Activated gamma-delta T cell treated with Interleukin-2 at 50 U/mL for 16 hours (primary cell): ENCODE measurements around the gene CLASP1.
"Not testable (repeated sequence)": the region's sequence is repeated elsewhere in the genome, so short reads cannot be mapped to it uniquely, and the experiment has no call there.

ENCODE experiments used
- DNase-seq: peaks from one replicate; pipeline ENCODE4 v3.0.0-alpha.2; 2020

Gene CLASP1

DNA sequence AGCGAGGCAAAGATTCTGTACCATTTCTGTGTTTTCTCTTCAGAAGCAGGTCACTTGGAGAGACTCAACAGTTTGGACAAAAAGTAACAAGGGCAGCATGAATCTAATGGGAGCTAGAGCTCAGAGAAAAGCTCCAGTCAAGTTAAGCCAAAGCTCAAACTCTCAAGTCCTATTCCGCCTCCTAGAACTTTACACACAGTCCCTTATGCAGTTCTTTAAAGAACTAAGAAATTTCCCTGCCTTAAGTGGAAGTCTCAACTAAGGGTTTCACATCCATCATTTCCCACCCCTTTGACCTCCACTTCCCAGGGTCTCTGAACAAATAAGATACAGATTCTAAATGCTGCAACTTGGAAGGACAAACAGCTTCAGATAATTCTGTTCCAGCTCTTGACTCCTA is 239.9 kb downstream of the CLASP1 start:
- DNase-seq, result no peak

DNA sequence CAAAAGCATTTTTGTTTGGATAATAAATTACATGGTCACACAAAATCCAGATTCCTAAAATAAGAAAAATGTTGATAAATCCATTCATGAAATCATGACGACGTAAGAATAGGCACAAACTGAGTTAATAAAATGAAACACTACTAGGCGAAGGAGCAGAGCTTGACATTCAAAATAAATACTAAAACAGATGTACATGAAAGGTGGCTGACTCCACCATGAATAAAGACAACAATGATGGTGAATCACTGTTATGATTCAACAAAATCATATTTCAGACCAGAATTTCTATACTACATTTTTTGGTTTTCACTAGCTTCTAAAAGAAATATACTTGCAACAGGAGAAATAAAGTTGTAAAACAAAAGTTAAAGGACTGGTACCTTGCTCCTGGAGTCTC is 240.6 kb downstream of the CLASP1 start:
- no peak for DNase-seq

DNA sequence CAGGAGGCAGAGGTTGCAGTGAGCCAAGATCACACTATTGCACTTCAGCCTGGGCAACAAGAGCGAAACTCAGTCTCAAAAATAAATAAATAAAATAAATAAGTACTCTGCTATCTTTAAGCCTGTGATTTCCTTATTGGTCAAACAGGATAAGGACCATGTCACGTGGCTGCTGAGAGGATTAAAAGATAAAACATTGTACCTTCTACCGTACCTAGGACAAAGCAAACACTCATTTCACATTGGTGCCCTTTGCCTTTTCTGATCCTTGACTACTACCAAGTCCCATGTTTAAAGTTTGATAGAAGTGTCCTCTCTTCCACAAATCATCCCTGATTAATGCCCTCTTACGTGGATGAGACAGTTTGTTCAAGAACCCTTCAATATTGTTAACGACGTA is 244.0 kb downstream of the CLASP1 start:
- no peak for DNase-seq

DNA sequence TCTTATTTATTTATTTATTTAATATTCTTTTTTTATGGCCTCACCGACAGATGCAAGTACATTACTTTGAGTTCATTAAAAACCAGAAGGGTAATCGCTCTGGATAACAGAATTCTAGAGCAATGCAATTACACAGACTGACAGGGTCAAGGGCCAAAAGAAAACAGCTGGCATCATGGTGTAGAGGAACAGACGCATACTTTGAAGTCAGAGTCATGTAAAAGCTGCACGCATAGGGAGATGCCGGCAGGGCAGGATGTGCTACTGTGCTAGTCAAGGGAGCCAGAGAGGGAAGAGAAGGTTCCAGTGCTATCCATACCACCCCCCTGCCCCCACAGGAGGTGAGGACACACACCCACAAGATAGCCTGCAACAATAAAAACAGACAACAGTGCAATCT is 249.1 kb downstream of the CLASP1 start:
- DNase-seq, result no peak

DNA sequence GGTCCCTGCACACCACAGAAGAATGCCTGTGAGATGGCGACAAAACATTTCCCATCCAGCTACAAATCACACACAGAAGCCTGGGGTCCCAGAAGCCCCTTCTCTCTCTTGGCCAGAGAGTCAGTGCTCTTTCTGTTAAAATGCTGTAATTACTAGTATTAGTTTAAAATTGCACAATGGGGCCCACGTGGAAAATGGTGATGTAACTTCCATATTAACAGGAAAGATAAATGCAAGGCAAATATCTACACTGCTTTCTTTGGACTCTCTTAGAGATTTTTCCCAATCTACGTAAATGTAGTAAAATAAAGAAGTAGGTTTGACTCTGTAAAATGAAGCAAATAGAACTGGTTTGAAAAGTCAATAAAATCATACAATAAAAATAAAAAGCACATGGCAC is 250.4 kb downstream of the CLASP1 start:
- no peak for DNase-seq

DNA sequence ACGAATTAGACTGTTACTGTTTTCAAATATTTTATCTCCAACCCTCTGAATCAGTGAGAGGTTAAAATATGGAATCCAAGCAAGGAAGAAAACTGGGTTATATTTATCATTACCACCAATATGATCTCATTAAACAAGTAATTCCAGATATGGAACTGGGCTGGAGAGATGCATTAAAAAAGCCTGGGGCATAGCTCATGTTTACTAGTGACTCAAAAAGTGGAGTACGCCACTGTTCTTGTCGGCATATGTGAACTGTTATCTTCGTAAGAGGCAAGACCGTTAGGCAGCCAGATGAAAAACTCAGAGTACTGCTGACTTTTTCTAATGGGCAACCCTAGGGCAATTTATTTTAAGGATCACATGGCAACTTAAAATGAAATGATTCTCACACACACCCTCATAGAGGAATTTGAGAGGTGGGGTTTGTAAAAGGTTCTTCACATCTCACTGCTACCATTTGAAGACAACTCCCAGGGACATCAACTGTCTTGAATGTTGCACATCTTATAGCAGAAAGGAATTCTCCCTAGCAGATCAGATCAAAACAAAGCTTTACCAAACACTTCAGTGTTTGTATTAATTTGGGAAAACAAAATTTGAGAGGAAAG is 259.1 kb downstream of the CLASP1 start:
- DNase-seq, result no peak

DNA sequence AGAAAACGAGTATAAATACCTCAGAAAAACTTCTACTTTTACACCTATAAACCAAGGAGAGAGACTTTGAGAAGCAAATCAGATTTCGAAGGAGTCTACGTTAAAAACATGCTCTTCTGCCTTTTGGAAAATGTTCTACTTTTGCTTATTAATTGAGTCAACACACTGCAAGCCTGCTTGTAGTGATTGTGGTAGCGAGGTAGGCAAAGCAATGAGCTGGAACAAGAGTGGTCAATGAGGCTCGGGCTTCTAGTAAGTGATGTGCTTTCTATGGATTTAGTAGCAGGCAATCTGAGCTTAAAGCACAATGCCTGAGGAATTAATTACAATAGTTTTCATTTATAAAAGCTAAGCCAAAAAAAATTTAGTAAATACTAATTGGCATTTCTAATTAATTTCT is 260.9 kb downstream of the CLASP1 start:
- no peak for DNase-seq

DNA sequence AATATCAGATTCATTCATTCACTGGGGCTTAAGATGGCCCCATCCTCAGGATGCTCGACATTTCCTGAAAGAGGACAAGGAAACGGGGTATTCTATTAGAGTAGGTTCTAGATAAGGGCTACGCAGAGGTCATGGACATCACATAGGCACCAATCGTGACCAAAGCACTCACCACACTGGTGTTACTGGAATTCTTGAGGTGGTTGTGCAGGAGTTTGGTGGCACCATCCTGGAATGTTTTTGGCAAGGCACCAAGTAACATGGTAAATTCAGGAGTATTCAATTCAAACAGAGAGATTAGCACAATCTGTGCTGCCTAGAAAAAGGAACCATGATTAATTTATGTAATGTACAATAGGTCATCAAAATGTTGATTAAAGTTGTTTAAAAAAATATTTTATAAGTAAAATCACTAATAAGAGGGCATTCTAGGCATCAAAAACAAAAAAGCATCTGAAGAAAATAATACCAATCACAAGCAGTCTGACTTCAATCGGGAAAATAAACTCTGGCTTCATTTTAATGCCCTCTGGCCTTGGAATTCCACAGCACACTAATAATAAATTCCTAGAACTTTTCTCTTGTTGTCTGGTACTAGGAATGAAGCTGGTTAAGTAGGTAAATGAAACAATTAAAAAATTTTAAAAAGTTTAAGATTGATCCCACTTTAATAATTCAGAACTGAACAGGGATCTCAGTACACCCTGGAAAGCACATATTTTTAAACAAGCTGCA is 261.5 kb downstream of the CLASP1 start:
- no peak for DNase-seq

DNA sequence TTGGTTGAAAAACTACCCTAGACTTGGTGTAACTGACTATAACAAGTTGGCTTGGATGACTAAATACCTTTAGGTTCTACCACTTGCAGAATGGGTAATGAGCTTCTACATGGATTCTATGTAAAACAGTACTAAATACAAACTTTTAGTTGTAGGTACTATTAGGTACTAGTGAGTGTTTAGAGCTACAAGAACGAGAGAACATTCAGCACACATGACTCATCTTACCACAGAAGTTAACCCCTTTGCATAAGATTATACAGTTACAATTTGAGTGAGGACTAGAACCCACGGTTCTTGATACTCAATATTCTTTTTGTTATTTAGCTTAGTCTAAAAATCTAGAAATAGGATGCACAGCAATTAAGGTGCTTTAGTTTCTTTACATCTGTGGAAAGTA is 262.6 kb downstream of the CLASP1 start:
- DNase-seq, result no peak

DNA sequence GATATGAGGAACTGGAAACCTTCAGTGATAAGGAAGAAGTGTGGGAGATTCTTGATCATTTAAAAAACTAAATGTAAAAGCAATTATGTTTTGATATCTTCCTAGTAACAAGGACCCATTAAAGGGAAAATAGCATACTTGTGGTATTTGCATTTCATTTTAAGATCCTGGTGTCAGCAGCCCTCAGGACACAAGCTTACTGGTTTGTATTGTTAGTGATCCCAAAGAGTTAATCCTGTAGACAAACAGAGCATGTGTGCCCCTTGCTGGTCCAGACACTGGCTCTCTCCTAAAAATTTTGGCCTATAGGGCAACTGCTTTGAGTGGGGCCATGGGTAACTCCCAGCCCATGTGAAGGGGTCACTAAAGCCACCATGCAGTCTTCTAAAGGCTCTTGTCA is 263.2 kb downstream of the CLASP1 start:
- DNase-seq, result no peak

DNA sequence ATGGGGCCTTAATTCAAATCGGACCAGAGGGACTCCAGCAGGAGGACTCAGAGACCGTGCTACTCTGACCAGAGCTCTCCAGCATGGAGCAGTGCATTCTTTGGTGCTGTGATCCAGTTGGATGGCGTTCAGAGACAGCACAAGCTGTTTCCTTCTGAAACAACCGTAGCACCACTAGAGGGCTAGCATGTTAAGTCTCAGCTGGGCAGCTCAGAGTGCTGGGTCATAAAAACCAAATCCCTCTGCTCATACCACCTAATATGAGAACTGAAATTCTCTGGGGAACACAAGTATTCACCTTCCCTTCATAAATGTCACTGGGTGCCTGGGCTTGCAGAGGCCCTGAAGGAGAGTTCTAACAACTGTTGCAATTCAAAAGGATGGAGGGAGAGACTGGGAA is 266.5 kb downstream of the CLASP1 start:
- DNase-seq, result no peak

DNA sequence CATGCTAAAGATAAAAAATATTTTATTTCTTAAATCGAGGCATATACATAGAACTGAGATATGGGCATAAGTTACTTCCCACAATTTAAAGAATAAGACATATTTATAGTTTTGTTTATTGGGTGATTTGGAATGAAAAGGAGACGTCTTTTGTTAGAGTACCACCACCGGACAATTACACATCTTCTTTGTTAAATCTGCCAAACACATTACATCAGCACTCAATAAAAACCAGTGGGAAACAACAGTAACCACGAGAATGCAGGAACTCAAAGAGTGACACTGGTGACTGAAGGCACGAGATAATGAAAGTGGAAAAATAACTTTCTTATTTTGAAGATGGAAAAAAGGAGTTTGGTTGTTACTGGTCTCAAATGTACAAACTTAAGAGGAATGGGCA is 271.6 kb downstream of the CLASP1 start:
- DNase-seq, result no peak

DNA sequence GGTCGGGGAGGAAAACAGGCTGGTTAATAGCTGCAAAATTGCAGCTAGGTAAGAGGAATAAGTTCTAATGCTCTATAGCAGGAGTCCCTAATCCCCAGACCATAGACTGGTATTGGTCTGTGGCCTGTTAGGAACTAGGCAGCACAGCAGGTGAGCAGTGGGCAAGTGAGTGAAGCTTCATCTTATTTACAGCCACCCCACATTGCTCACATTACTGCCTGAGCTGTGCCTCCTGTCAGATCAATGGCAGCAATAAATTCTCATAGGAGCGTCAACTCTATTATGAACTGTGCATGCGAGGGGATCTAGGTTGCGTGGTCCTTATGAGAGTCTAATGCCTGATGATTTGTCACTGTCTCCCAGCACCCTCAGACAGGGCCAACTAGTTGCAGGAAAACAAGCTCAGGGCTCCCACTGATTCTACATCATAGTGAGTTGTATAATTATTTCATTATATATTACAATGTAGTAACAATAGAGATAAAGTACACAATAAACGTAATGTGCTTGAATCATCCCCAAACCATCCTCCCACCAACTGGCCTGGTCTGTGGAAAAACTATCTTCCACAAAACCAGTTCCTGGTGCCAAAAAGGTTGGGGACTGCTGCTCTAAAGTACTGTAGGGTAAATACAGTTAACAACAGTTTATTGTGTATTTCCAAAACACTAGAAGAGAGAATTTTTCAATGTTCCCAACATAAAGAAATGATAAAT is 272.6 kb downstream of the CLASP1 start:
- no peak for DNase-seq

DNA sequence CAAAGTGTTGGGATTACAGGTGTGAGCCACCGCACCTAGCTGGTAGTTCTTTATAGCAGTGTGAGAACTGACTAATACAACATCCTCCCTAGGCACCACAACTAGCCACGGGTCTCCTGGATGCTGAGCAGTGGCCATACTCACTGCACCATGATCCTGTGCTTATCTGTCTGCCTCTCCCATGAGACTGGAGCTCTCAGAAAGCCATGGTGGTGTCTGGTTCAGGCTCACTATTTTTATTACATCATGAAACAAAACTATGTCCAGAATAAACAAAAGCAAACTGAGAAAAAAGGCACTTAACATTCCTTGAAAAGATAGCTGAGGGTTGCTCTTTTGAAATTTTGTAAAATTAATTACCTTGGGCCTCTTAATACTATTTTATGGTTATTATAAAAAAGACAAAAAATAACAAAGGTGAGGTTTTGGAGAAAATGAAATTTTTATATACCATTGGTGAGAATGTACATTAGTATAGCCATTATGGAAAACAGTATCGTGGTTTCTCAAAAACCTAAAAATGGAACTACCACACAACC is 273.6 kb downstream of the CLASP1 start:
- DNase-seq, result no peak

DNA sequence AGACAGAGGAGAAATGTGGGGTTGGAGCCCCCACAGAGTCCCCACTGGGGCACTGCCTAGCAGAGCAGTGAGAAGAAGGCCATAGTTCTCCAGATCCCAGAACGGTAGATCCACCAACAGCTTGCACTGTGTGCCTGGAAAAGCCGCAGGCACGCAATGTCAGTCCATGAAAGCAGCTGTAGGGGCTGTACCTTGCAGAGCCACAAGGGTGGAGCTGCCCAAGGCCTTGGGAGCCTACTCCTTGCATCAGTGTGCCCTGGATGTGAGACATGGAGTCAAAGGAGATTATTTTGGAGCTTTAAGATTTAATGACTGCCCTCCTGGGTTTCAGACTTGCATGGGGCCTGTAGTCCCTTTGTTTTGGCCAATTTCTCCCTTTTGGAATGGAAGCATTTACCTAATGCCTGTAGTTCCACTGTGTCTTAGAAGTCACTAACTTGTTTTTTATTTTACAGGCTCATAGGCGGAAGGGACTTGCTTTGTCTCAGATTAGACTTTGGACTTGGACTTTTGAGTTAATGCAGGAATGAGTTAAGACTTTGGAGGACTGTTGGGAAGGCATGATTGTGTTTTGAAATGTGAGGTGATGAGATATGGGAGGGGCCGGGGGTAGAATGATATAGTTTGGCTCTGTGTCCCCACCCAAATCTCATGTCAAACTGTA is 274.7 kb downstream of the CLASP1 start:
- not testable (repeated sequence) for DNase-seq

DNA sequence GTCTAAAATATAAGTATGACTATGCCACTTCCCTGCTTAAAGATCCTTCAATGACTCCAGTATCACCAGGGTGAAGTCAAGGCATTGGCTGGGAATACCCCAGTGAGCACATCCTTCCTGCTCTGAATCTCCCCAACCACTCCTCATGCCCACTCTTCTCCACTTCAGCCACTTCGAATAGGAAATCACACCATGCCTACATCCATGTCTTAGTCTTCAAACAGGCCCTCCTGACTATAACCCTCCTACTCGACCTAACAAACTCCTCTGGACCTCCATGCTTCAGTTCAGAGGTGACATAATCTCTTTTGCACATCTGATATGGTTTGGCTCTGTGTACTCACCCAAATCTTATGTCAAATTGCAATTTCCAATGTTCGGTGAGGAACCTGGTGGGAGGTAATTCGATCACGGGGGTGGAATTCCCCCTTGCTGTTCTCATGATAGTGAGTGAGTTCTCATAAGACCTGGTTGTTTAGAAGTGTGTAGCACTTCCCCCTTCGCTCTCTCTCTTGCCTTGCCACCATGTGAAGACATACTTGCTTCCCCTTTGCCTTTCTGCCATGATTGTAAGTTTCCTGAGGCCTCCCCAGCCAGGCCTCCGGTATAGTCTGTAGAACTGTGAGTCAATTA is 276.4 kb downstream of the CLASP1 start:
- no peak for DNase-seq

DNA sequence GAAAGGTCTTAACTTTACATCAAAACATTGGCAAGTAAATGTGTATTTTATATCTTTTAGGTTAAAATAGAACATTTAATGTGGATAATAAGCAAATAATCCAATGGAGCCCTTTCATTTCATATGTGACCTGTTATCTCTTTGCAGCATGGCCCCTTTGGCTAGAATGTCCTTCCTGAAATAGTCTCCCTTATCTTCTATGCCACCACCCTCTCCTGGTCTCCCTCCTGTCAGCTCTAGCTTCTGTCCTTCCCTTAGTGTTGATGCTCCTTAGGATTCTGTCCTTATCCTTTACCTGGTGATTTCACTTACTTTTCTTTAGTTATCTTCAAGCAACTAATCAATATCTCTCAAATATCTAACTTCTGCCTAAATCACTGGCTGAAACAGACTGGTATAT is 277.2 kb downstream of the CLASP1 start:
- DNase-seq, result no peak

DNA sequence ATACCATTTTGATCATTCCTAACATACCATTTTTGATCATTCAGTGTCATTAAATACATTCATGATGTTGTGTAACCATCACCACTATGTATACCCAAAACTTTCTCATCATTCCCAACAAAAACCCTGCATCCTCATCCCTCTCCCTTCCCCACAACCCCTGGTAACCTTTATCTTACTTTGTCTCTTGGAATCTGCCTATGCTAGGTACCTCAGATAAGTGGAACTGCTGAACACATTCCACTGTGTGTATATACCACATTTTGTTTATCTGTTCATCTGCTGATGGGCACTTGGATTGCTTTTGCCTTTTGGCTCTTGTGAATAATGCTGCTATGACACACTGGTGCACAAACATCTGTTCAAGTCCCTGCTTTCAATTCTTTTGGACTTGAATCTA is 280.4 kb downstream of the CLASP1 start:
- DNase-seq, result no peak

DNA sequence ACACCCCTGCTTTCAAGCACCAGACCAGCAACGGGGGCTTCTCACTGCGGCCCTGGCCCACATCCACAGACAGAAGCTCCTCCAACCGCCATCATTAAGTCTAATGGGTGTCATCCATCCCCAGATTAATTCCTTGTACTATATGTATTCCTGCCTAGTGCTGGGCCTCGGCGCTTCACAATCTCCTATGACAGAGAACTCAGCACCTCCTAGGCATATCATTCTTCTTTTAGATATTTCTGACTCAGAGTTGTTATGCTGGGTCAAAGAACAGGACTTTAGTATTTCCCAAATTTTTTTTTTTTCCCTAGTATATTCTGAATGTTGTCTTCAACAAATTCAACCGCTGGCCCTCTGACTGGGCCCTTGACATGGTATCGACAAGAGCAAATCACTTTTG is 281.1 kb downstream of the CLASP1 start:
- DNase-seq, result no peak

DNA sequence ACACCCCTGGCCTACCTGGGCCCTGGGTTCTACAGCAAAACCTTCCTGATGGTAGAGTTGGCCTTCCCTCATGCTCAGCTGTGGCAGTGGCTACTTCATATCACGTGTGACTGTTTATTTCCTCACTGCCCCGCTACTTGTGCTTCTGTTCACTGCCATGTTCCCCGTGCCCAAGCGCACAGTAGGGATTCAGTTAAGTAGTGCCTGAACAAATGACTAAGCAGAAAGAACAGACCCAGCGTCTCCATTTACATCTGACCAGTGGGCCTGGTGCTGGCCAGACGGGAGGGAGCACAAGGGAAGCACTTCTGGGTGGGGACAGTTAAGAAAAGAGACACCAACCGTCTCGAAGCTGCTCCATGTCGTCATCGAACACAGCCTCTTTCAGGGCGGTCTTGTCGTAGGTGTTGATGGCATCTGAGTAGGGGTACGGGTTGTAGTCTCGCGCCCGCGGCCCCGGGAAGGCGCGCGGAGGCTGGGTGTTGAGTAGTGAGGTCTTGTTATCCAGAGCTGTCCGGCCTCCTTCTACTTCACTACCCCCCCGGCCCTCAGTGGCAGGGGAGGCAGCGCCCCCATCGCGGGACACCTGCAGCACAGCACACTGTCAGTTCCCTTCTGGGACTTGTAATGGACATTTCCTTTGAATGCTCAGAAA is 281.9 kb downstream of the CLASP1 start:
- DNase-seq, result no peak

DNA sequence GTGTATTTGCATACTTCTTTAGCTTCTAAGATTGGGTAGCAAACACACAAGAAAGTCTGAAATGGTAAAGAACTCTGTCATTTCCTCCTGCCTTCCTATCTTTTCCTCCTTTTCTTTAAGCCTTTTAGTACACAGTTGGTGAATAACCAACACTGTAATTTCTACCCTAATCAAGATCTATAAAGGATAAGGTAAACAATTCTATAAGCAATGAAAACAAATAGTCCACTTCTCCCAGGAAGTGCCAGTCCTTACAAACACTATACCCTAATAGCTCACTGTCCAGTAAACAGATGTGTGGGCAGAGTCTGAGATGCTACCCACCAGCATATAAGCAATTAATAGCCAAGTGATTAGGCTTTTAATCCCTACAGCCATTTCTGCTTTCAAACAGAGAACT is 283.2 kb downstream of the CLASP1 start:
- no peak for DNase-seq

DNA sequence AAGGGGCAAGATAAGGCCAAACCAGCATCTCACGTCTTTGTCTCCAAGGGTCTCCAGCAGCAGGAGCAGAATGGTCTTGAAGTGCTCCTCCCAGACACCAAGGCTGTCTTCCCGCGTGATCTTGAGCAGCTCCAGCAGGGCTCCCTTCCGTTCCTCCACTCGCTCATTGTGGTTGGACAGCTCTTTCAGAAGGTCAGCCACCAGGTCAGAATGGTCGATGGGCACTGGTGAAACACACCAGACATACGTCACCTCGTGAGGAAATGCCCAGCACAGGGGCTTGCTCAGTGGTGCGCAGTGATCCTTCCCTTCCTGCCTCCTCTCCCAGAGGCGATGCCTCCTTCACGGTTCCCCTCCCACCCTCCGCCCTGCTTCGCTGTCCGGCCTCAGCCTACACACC is 284.2 kb downstream of the CLASP1 start:
- no peak for DNase-seq
